Sigmoid colon (tissue), 4 donors: ENCODE results near the gene SOX10.

Experiments
- CTCF ChIP-seq, 4 experiments: fragments of 450-650 bp in 3 of 4; fragments of 200-600 bp in 1 of 4; IDR thresholded peaks; one replicate each; pipeline ENCODE4 v1.5.1; 2016 to 2019; ENCODE audit warnings: antibody characterized with exemption in 4 of 4, mild to moderate bottlenecking in 3 of 4, moderate library complexity in 2 of 4
- POLR2A ChIP-seq, 2 donors: fragments of 450-650 bp; IDR thresholded peaks; one replicate each; pipeline ENCODE4 v1.6.1; 2016; ENCODE audit warnings: antibody characterized with exemption in 2 of 2, mild to moderate bottlenecking in 2 of 2, moderate library complexity in 2 of 2
- POLR2AphosphoS5 ChIP-seq, 4 donors: sonication (generic); formaldehyde crosslinking; IDR thresholded peaks; one replicate each; pipeline ENCODE4 v1.6.1; 2017; ENCODE audit warnings: antibody characterized with exemption in 4 of 4

GRCh38 chr22:37998543-37998942 lies 14.2 kb upstream of the SOX10 start:
- TF ChIP-seq POLR2A (IDR thresholded peaks at IDR 0.05) (no peak), CTCF (IDR thresholded peaks at IDR 0.05) (no peak), POLR2AphosphoS5 (IDR thresholded peaks at IDR 0.05) (peak in 1 of 4 donors; percentile 22)
